Calu3 (cell line): ENCODE results near the gene TMC8. TPM values are rescaled to one million over a fixed set of nuclear protein-coding genes. Genes with fewer than 3 reads are reported as not detected.

Experiments used
- BruUV-seq: library from RNA; stranded (reverse); fragments of 400-500 nt; replicated peaks from 2 replicates; lab custom pipeline; 2021; lab: Mats Ljungman, UMichigan
- CTCF ChIA-PET: fragments of 300-600 bp; sonication (Branson Sonifier 250); formaldehyde crosslinking; loops from one replicate; lab custom pipeline; 2022; ENCODE audit warnings: antibody characterized with exemption; lab: Charles Lee
- DNase-seq: peaks from one replicate; pipeline ENCODE4 v3.0.0; 2022
- H3K27ac Mint-ChIP-seq: one replicate; pipeline ENCODE4 v1.8.0; 2022; ENCODE audit warnings: mixed read lengths; ENCODE audit not compliant: unreplicated experiment
- H3K27me3 Mint-ChIP-seq: one replicate; pipeline ENCODE4 v1.8.0; 2022; ENCODE audit warnings: mixed read lengths; ENCODE audit not compliant: unreplicated experiment
- H3K36me3 Mint-ChIP-seq: one replicate; pipeline ENCODE4 v1.8.0; 2022; ENCODE audit warnings: mild to moderate bottlenecking, moderate library complexity, mixed read lengths; ENCODE audit not compliant: insufficient read depth, unreplicated experiment
- H3K4me1 Mint-ChIP-seq: one replicate; pipeline ENCODE4 v1.8.0; 2022; ENCODE audit warnings: mild to moderate bottlenecking, low read depth, mixed read lengths; ENCODE audit not compliant: unreplicated experiment
- H3K4me3 Mint-ChIP-seq: one replicate; pipeline ENCODE4 v1.8.0; 2022; ENCODE audit warnings: mild to moderate bottlenecking, low read depth, moderate library complexity, mixed read lengths; ENCODE audit not compliant: unreplicated experiment
- H3K9me3 Mint-ChIP-seq: one replicate; pipeline ENCODE4 v1.8.0; 2022; ENCODE audit warnings: low read depth, mixed read lengths; ENCODE audit not compliant: unreplicated experiment
- intact Hi-C: fragments of 100-400 bp; cut with micrococcal nuclease; formaldehyde crosslinking; loops from one replicate; pipeline ENCODE4 v1.10.0; 2022; ENCODE audit not compliant: unreplicated experiment
- total RNA-seq: library from RNA; stranded (reverse); gene quantifications from 2 replicates; pipeline ENCODE4 v1.2.3, GENCODE V29; 2022
- TF ChIP-seq, protein P1 (sequence below): fragments of 200-600 bp; IDR thresholded peaks from one replicate; pipeline ENCODE4 v1.8.0; 2022; ENCODE audit warnings: antibody characterized with exemption; ENCODE audit not compliant: unreplicated experiment

Gene TMC8
- total RNA-seq, 1 experiment from 2014 or later, result 1.1 TPM

DNA sequence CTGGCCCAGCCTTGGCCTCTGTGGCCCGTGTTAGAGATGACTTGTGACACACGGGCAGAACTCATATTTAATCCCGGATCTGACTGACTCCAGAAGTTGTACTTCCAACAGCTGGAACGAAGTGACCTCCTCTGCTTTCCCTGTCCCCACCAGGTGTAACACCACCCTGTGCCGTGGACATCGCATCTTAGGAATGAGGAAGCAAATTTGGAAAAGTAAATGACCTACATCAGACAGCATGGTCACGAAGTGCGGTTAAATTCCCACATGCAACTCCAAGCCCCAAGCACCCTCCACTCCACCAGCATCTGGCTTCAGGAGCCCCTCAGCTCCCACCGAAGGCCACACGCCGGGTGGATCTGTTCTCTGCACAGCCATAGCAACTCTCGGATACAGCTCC lies 53.3 kb downstream of the TMC8 start:
- H3K27ac Mint-ChIP-seq, result no peak overlapping the region
- no peak overlapping the region for H3K4me3 Mint-ChIP-seq
- peaks cover 23% of the 10 kb centered on the region for H3K4me1 Mint-ChIP-seq
- H3K27me3 Mint-ChIP-seq, result no peaks in the 10 kb centered on the region
- intact Hi-C loops, result no loop called here
- CTCF ChIA-PET, result no interaction called here
- no TSS peak for BruUV-seq
- peaks cover 57% of the 10 kb centered on the region for H3K36me3 Mint-ChIP-seq
- H3K9me3 Mint-ChIP-seq, result no peaks in the 10 kb centered on the region
- TF ChIP-seq, protein P1, sequence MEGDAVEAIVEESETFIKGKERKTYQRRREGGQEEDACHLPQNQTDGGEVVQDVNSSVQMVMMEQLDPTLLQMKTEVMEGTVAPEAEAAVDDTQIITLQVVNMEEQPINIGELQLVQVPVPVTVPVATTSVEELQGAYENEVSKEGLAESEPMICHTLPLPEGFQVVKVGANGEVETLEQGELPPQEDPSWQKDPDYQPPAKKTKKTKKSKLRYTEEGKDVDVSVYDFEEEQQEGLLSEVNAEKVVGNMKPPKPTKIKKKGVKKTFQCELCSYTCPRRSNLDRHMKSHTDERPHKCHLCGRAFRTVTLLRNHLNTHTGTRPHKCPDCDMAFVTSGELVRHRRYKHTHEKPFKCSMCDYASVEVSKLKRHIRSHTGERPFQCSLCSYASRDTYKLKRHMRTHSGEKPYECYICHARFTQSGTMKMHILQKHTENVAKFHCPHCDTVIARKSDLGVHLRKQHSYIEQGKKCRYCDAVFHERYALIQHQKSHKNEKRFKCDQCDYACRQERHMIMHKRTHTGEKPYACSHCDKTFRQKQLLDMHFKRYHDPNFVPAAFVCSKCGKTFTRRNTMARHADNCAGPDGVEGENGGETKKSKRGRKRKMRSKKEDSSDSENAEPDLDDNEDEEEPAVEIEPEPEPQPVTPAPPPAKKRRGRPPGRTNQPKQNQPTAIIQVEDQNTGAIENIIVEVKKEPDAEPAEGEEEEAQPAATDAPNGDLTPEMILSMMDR, result no peak
- DNase-seq, result no peak

DNA sequence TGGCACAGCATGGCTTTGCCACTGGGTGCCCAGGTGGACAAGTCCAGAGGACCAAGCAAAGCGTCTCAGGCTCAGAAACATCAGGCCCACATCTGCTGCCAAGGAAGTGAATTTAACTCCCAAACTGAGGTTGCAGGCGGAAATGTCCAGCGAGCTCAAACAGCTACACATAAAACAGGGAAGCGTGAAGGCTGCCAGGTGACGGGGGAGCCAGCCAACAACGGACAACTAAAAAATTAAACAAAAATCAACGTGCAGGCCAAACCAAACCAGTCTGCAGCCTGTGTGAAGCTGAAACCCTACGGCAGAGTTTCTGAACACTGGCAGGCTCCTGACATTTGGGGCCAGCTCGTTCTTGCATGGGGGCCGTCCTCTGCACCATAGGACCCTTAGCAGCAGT lies 53.8 kb downstream of the TMC8 start:
- Mint-ChIP-seq H3K9me3 (no peaks in the 10 kb centered on the region), H3K27me3 (no peaks in the 10 kb centered on the region), H3K4me3 (no peak overlapping the region), H3K4me1 (peaks cover 23% of the 10 kb centered on the region), H3K36me3 (peaks cover 53% of the 10 kb centered on the region), H3K27ac (no peak overlapping the region)
- TF ChIP-seq, protein P1, result no peak
- CTCF ChIA-PET, result no interaction called here
- BruUV-seq, result no TSS peak
- DNase-seq, result no peak
- intact Hi-C loops, result no loop called here

DNA sequence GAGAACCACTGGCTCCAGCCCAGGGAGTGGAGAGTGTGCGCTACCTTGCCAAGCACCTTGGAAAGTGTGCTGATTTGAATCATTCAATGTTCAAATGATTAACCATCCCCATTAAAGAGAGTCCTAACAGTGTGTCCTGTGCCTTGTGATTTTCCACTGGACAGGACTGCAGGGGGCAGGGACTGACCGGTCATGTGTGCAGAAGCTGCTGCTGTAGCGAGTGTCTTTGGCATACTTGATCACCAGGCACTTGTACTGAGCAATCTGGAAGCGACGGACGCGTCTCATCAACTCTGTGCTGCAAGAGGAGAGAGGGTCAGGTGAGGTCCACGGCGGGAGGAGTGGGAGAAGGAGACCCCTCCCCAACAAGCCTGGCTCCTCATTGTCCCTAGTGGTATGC lies 54.3 kb downstream of the TMC8 start:
- peaks cover 23% of the 10 kb centered on the region for H3K4me1 Mint-ChIP-seq
- intact Hi-C loops, result loop anchor here (5.0 kb wide), 1 partner anchor 73 kb away; no protein-coding TSS in a partner anchor
- TF ChIP-seq, protein P1, result no peak
- no peak overlapping the region for H3K27ac Mint-ChIP-seq
- DNase-seq, result no peak
- H3K4me3 Mint-ChIP-seq, result peak overlapping the region; percentile 15
- peaks cover 50% of the 10 kb centered on the region for H3K36me3 Mint-ChIP-seq
- CTCF ChIA-PET, result no interaction called here
- H3K9me3 Mint-ChIP-seq, result no peaks in the 10 kb centered on the region
- no peaks in the 10 kb centered on the region for H3K27me3 Mint-ChIP-seq
- no TSS peak for BruUV-seq

DNA sequence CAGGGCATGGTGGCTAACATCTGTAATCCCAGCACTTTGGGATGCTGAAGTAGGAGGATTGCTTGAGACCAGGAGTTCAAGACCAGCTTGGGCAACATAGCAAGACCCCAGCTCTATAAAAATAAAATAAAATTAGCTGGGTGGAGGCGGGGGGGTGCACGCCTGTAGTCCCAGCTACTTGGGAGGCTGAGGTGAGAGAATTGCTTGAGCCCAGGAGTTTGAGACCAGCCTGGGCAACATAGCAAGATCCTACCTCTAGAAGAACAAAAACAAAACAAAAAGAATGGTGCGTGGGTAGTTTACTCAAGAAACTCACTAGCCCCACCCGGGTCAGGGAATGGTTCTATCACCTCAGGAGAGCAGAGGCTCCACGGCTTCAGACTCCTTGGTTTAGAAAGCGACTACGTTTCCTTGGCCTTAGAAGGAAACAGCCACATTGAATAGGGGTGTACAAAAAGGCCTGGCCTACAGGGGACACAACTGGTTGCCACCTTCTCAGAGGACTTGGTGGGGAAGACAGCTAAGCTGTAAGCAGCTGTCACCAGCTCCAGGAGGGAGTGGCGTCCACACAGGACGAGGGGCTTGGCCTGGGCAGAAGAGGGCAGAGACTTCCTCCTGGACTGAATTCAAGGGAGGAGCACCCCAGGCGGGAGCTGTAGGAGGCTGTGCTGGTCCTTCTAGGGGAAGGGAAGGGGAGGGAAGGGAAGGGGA lies 55.6 kb downstream of the TMC8 start:
- peaks cover 23% of the 10 kb centered on the region for H3K4me1 Mint-ChIP-seq
- intact Hi-C loops, result loop anchor here (5.0 kb wide), 1 partner anchor 74 kb away; no protein-coding TSS in a partner anchor
- BruUV-seq, result TSS peak; percentile 31

More for the DNA sequence above, 55.6 kb downstream of the TMC8 start:
- Mint-ChIP-seq H3K27ac (peak overlapping the region; percentile 66), H3K36me3 (peaks cover 43% of the 10 kb centered on the region), H3K9me3 (no peaks in the 10 kb centered on the region), H3K4me3 (peak overlapping the region; percentile 78), H3K27me3 (no peaks in the 10 kb centered on the region)
- TF ChIP-seq, protein P1, result no peak
- DNase-seq, result peak; percentile 52
- CTCF ChIA-PET, result interaction anchor here (0.6 to 2.5 kb wide), 11 partner anchors 10 to 255 kb away, joined by 3 to 12 read pairs (median 5); no protein-coding TSS in a partner anchor
